ENCODE measurements around the gene BEAN1.

The BEAN1 gene

GRCh38 chr16:66516808-66517585 lies 89.9 kb downstream of the BEAN1 start:
- H3K27ac ChIP-seq, result peak overlapping the region; percentile 98
- no peak for TF ChIP-seq CTCF (conservative IDR thresholded peaks at IDR 0.05)

DNA sequence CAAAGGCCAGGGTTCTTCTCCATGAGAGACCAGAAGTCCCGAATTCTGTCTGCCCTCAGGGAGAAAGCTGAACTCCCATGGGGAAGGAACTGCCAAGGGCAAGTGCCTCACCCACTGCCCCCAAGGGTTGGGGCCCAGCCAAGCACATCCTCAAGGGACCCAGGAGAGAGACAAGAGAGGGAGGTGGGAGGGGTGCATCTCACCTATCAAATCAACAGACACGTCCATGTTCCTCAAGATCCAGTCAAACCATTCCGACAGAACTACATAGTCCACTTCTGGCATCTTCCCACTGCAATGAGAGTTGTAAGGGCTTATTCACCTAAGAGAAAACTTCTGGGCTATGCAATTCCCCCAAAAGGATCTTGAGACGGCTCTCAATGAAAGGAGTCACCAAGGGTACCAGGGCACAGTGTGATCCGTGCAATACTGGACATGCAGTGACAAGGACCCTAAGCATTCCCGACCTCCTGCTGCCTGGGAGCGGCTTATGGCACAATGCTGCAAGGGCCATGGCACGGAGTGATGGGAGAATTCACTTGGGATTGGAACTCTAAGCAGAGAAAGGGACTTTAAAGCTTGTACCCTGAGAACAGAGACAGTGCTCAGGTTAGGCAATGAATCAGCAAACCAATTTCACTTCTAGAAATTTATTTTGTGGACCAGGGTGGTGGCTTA lies 90.6 kb downstream of the BEAN1 start:
- peak overlapping the region; percentile 98 for H3K27ac ChIP-seq
- no peak for TF ChIP-seq CTCF (conservative IDR thresholded peaks at IDR 0.05)

- H3K27ac ChIP-seq, result peak overlapping the region; percentile 98; the same call in 1 of the 2 replicates
- no peak for TF ChIP-seq CTCF (conservative IDR thresholded peaks at IDR 0.05)
Observed at GRCh38 chr16:66519482-66520373, 92.6 kb downstream of the BEAN1 start.

DNA sequence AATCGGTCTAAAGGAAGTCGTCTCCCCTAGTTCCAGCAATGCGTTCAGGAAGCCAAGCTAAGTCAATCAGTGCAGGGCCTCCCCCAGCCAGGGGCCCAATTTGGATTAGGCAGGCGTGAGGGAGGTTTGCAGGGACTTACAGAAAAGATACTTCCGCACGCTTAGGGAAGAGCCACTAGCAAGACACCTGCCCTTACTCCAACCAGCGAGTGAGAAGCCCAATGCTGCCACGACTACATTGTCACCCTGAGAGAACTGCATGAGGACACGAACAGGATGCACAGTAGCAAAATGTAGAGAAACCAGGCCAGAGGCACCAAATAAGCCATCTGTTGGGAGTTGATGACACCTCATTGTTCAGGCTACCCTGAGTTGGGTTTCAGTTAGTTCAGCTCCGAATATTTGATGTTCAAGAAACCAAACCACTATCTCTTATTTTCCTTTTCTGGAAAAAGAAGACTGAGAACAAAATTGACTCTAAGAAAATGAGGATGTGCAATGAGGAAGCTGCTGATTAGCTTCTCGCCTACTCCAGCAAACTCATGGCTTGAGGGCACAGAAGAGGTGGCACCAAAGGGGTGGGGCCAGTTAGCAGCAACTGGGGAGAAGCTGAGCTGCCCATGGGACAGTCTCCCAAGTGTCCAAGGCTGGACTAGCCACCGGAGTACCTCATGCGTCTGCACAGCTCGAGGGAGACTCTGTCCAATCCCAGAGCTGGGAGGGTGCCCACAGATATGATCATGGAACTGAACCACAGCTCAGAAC lies 93.5 kb downstream of the BEAN1 start:
- H3K27ac ChIP-seq, result no peak overlapping the region
- TF ChIP-seq CTCF (conservative IDR thresholded peaks at IDR 0.05), result no peak

GRCh38 chr16:66521252-66521713 lies 94.2 kb downstream of the BEAN1 start:
- TF ChIP-seq CTCF (conservative IDR thresholded peaks at IDR 0.05), result no peak
- no peak overlapping the region for H3K27ac ChIP-seq

DNA sequence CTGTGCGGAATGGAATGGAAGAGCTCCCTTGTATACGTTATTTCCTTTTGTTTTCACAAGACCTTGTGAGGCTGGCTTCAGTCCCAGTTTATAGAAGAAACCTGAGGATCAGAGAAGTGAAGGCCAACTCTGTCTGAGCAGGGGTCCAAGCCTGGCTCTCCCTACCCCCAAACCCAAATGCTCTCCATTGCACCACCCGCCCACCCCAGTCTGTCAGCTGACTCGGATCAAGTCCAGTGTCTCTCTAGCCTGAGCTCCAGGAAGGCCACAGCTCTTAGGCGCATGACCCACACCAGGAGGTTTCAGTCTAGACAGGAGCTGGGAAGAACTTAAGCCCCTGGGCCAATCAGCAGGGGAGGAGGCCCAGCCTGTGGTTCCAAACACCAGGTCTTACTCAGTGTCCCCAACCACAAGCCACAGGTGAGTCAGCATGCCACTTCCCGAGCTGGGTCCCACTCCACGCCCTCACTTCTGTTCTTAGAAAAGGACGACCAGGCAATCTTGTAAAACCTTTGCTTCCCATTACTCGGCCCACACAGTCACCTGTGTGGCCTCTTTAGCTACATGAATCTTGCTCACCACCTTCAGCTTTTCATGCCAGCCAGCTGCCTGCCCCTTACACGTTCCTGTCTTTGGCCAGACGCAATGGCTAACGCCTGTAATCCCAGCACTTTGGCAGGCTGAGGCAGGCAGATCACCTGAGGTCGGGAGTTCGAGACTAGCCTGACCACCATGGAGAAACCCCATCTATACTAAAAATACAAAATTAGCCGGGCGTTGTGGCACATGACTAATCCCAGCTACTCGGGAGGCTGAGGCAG lies 95.1 kb downstream of the BEAN1 start:
- H3K27ac ChIP-seq, result no peak overlapping the region
- no peak for TF ChIP-seq CTCF (conservative IDR thresholded peaks at IDR 0.05)
